Measurements from ENCODE around the gene PLXNA4. TPM values are rescaled to one million over a fixed set of nuclear protein-coding genes. Genes with fewer than 3 reads are reported as not detected.

PLXNA4 gene
- total and polyA plus RNA-seq, 8 donors = 0.19 to 1.6 (median 0.47) TPM

GRCh38 chr7:132125096-132125495 is 451.2 kb downstream of the PLXNA4 start:
- intact Hi-C loops (cut with DNase I) = no loop called here
- H3K4me3 ChIP-seq = no peak overlapping the region
- WGBS, 2 donors = 90 to 94% methylated on average over 3 of the region's 3 CpGs
- H3K27me3 ChIP-seq = no peaks in the 10 kb centered on the region
- H3K36me3 ChIP-seq = no peaks in the 10 kb centered on the region
- DNase-seq = no peak
- H3K9me3 ChIP-seq = no peaks in the 10 kb centered on the region
- H3K27ac ChIP-seq = no peak overlapping the region
- ATAC-seq = no peak
- no peak for FAIRE-seq
- no peaks in the 10 kb centered on the region for H3K4me1 ChIP-seq
- no peak for TF ChIP-seq CTCF (IDR thresholded peaks at IDR 0.05)

GRCh38 chr7:132124575-132124974 is 451.7 kb downstream of the PLXNA4 start:
- Histone ChIP-seq H3K4me1 (no peaks in the 10 kb centered on the region), H3K4me3 (no peak overlapping the region), H3K36me3 (no peaks in the 10 kb centered on the region), H3K9me3 (no peaks in the 10 kb centered on the region), H3K27ac (no peak overlapping the region), H3K27me3 (no peaks in the 10 kb centered on the region)
- DNase-seq (no peak), ATAC-seq (no peak), FAIRE-seq (no peak)
- intact Hi-C loops (cut with DNase I) = no loop called here
- TF ChIP-seq CTCF (IDR thresholded peaks at IDR 0.05) = no peak
- 66 to 71% methylated on average over 6 of the region's 6 CpGs for WGBS, 2 donors

GRCh38 chr7:132123773-132124172 is 452.5 kb downstream of the PLXNA4 start:
- Histone ChIP-seq H3K27ac (no peak overlapping the region), H3K27me3 (no peaks in the 10 kb centered on the region), H3K36me3 (no peaks in the 10 kb centered on the region), H3K4me1 (no peaks in the 10 kb centered on the region), H3K9me3 (no peaks in the 10 kb centered on the region), H3K4me3 (no peak overlapping the region)
- intact Hi-C loops (cut with DNase I) = no loop called here
- 59 to 67% methylated on average over 7 of the region's 7 CpGs for WGBS, 2 donors
- FAIRE-seq = no peak
- TF ChIP-seq CTCF (IDR thresholded peaks at IDR 0.05) = no peak
- ATAC-seq = no peak
- no peak for DNase-seq

GRCh38 chr7:132122901-132123300 is 453.4 kb downstream of the PLXNA4 start:
- Histone ChIP-seq H3K9me3 (no peaks in the 10 kb centered on the region), H3K36me3 (no peaks in the 10 kb centered on the region), H3K4me3 (no peak overlapping the region), H3K27me3 (no peaks in the 10 kb centered on the region), H3K4me1 (no peaks in the 10 kb centered on the region), H3K27ac (no peak overlapping the region)
- intact Hi-C loops (cut with DNase I) = no loop called here
- DNase-seq = no peak
- TF ChIP-seq CTCF (IDR thresholded peaks at IDR 0.05) = no peak
- ATAC-seq = no peak
- FAIRE-seq = no peak
- 78 to 87% methylated on average over 6 of the region's 6 CpGs for WGBS, 2 donors

GRCh38 chr7:132121987-132122386 is 454.3 kb downstream of the PLXNA4 start:
- H3K27me3 ChIP-seq = no peaks in the 10 kb centered on the region
- WGBS, 2 donors = 86 to 92% methylated on average over 6 of the region's 6 CpGs
- TF ChIP-seq CTCF (IDR thresholded peaks at IDR 0.05) = no peak
- H3K36me3 ChIP-seq = no peaks in the 10 kb centered on the region
- no peak overlapping the region for H3K4me3 ChIP-seq
- FAIRE-seq (no peak), ATAC-seq (no peak), DNase-seq (no peak)
- intact Hi-C loops (cut with DNase I) = no loop called here
- no peaks in the 10 kb centered on the region for H3K4me1 ChIP-seq
- no peaks in the 10 kb centered on the region for H3K9me3 ChIP-seq
- no peak overlapping the region for H3K27ac ChIP-seq

All from pancreas (tissue), 10 donors.